Karpas-422 (cell line): Measurements from ENCODE around the gene CYB5A. TPM values are rescaled to one million over a fixed set of nuclear protein-coding genes. Genes with fewer than 3 reads are reported as not detected.

Experiments
- DNase-seq: peaks from one replicate; pipeline ENCODE4 v3.0.0-alpha.2; 2015
- H2AFZ ChIP-seq: fragments of 200-600 bp; sonication (generic); 2 replicates; pipeline ENCODE4 v1.6.1; 2014; ENCODE audit warnings: antibody characterized with exemption, low read length, mixed read lengths
- H3K27ac ChIP-seq: fragments of 200-600 bp; sonication (generic); 2 replicates; pipeline ENCODE4 v1.5.1; 2014; ENCODE audit warnings: mild to moderate bottlenecking, low read length, moderate library complexity
- H3K27me3 ChIP-seq: fragments of 200-600 bp; sonication (generic); 2 replicates; pipeline ENCODE4 v1.6.1; 2014; ENCODE audit warnings: low read length, mixed read lengths
- H3K36me3 ChIP-seq: fragments of 200-600 bp; sonication (generic); 2 replicates; pipeline ENCODE4 v1.6.1; 2014; ENCODE audit warnings: low read length, mixed read lengths; ENCODE audit not compliant: insufficient read depth
- H3K4me1 ChIP-seq: fragments of 200-600 bp; sonication (generic); 2 replicates; pipeline ENCODE4 v1.6.1; 2014; ENCODE audit warnings: mild to moderate bottlenecking, low read length, mixed read lengths
- H3K4me2 ChIP-seq: fragments of 200-600 bp; sonication (generic); 2 replicates; pipeline ENCODE4 v1.6.1; 2014; ENCODE audit warnings: low read length, low read depth, mild to moderate bottlenecking; ENCODE audit not compliant: poor library complexity, severe bottlenecking
- H3K4me3 ChIP-seq: fragments of 200-600 bp; sonication (generic); 2 replicates; pipeline ENCODE4 v1.5.1; 2014; ENCODE audit warnings: mild to moderate bottlenecking, antibody characterized with exemption, low read length, mixed read lengths
- H3K79me2 ChIP-seq: fragments of 200-600 bp; sonication (generic); 2 replicates; pipeline ENCODE4 v1.6.1; 2014; ENCODE audit warnings: mild to moderate bottlenecking, low read length, mixed read lengths
- H3K9ac ChIP-seq: fragments of 200-600 bp; sonication (generic); 2 replicates; pipeline ENCODE4 v1.6.0; 2014; ENCODE audit warnings: low read length
- H3K9me2 ChIP-seq: fragments of 200-600 bp; sonication (generic), shearing (Covaris generic); replicated peaks from 2 replicates; pipeline ENCODE4 v1.6.0; 2014; ENCODE audit warnings: mild to moderate bottlenecking, low read length, moderate library complexity; ENCODE audit not compliant: insufficient read depth
- H3K9me3 ChIP-seq: fragments of 300-700, 200-600 bp; sonication (generic); 2 replicates; pipeline ENCODE4 v1.6.1; 2014; ENCODE audit warnings: low read length, mixed read lengths
- H4K20me1 ChIP-seq: fragments of 200-600 bp; sonication (generic); 2 replicates; pipeline ENCODE4 v1.6.1; 2014; ENCODE audit warnings: mild to moderate bottlenecking, antibody characterized with exemption, low read length, low read depth; ENCODE audit not compliant: insufficient read depth
- total RNA-seq: library from RNA; depleted of rRNA; stranded (reverse); fragments of >200 nt; shearing (Covaris generic); gene quantifications from 2 replicates; pipeline ENCODE4 v1.2.3, GENCODE V29; 2014; ENCODE audit warnings: low replicate concordance

Gene CYB5A
- total RNA-seq, 1 experiment from 2014 or later = 50.9 TPM

GRCh38 chr18:74278983-74279382, 12.8 kb downstream of the CYB5A start:
- Histone ChIP-seq H3K9me3 (no peaks in the 10 kb centered on the region), H3K9ac (no peak overlapping the region), H2AFZ (no peak overlapping the region), H3K27me3 (no peaks in the 10 kb centered on the region), H4K20me1 (peaks cover 65% of the 10 kb centered on the region), H3K36me3 (no peaks in the 10 kb centered on the region), H3K4me1 (no peaks in the 10 kb centered on the region), H3K27ac (no peak overlapping the region), H3K4me2 (no peak overlapping the region), H3K4me3 (no peak overlapping the region), H3K9me2 (no peaks in the 10 kb centered on the region), H3K79me2 (no peaks in the 10 kb centered on the region)
- DNase-seq = no peak

- no peaks in the 10 kb centered on the region for H3K79me2 ChIP-seq
- H3K27me3 ChIP-seq = no peaks in the 10 kb centered on the region
- H3K9me2 ChIP-seq = no peaks in the 10 kb centered on the region
- no peak overlapping the region for H3K9ac ChIP-seq
- H4K20me1 ChIP-seq = peaks cover 67% of the 10 kb centered on the region
- no peaks in the 10 kb centered on the region for H3K4me1 ChIP-seq
- no peak overlapping the region for H2AFZ ChIP-seq
- no peak for DNase-seq
- H3K9me3 ChIP-seq = no peaks in the 10 kb centered on the region
- H3K4me3 ChIP-seq = no peak overlapping the region
- H3K27ac ChIP-seq = no peak overlapping the region
- H3K36me3 ChIP-seq = no peaks in the 10 kb centered on the region
- H3K4me2 ChIP-seq = no peak overlapping the region
These were observed 13.7 kb downstream of the CYB5A start for GRCh38 chr18:74278058-74278457.

DNA sequence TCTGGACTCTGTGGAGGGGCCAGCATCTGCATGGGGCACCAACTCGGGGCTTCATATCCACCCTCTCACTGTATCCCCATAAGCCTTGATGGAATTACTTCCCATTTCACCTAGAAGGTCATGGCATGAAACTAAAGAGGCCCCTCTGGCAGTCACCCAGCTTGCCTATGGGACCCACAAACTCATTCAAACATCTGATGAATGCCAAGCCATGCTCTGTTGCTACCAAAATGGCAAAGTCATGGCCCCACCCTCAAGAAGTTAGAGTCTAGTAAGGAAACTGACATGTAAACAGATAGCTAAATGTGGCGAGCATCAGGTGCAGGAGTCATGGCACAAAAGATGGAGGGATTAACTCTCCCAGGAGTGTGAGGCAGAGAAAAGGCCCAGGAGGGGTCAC, 14.5 kb downstream of the CYB5A start:
- Histone ChIP-seq H4K20me1 (peaks cover 64% of the 10 kb centered on the region), H3K4me3 (no peak overlapping the region), H3K9me3 (no peaks in the 10 kb centered on the region), H2AFZ (no peak overlapping the region), H3K79me2 (no peaks in the 10 kb centered on the region), H3K4me1 (no peaks in the 10 kb centered on the region), H3K36me3 (no peaks in the 10 kb centered on the region), H3K9ac (no peak overlapping the region), H3K27ac (no peak overlapping the region), H3K4me2 (no peak overlapping the region), H3K9me2 (no peaks in the 10 kb centered on the region), H3K27me3 (no peaks in the 10 kb centered on the region)
- no peak for DNase-seq

DNA sequence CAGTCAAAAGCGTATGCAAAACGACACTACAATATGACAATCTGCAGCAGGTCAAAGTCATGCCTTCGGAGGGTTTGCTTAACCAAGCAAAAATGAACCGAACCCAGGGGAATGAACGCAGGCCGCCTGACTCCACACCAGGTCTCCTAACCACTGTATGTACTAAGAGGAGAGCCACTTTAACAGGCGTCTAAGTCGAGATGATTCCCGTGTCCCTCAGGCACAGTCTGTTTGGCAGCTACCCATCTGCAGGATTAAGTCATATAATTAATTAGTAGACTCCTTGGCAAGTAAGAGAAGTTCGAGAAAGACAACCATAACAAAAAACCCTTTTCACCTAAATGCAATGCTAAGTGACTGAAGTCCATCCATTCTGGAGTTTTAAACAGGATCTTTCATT, 15.2 kb downstream of the CYB5A start:
- H3K79me2 ChIP-seq = no peaks in the 10 kb centered on the region
- no peaks in the 10 kb centered on the region for H3K4me1 ChIP-seq
- H3K27me3 ChIP-seq = no peaks in the 10 kb centered on the region
- H3K9me2 ChIP-seq = no peaks in the 10 kb centered on the region
- no peak overlapping the region for H3K4me3 ChIP-seq
- no peaks in the 10 kb centered on the region for H3K36me3 ChIP-seq
- DNase-seq = no peak
- H3K4me2 ChIP-seq = no peak overlapping the region
- H3K27ac ChIP-seq = no peak overlapping the region
- H4K20me1 ChIP-seq = peaks cover 60% of the 10 kb centered on the region
- H3K9ac ChIP-seq = no peak overlapping the region
- H2AFZ ChIP-seq = no peak overlapping the region
- H3K9me3 ChIP-seq = no peaks in the 10 kb centered on the region

DNA sequence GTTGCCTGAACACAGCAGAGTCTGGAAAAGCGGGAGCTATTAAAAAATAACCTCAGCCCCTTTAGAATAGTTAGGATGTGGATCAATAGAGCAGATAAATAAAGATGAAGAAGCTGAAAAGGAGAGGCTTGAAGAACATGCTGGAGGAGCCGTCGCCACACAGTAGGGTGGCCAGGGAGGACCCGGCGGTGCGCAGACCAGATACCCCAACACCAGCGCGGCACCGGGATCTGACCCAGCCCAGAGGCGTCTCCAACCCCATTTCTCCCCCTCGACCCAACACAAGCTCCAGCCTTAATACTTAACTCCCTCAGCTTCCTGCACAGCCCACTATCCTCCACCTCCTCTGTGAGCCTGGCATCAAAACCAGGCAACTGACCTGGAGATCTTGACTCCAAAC, 16.0 kb downstream of the CYB5A start:
- Histone ChIP-seq H3K9me3 (no peaks in the 10 kb centered on the region), H3K79me2 (no peaks in the 10 kb centered on the region), H3K9ac (no peak overlapping the region)

GRCh38 chr18:74274700-74275099, 17.1 kb downstream of the CYB5A start:
- no peak overlapping the region for H3K4me3 ChIP-seq
- no peaks in the 10 kb centered on the region for H3K9me2 ChIP-seq
- H3K4me1 ChIP-seq = no peaks in the 10 kb centered on the region
- H3K79me2 ChIP-seq = no peaks in the 10 kb centered on the region
- H3K9me3 ChIP-seq = no peaks in the 10 kb centered on the region
- peaks cover 58% of the 10 kb centered on the region for H4K20me1 ChIP-seq
- H2AFZ ChIP-seq = no peak overlapping the region
- no peak overlapping the region for H3K27ac ChIP-seq
- no peaks in the 10 kb centered on the region for H3K27me3 ChIP-seq
- H3K9ac ChIP-seq = no peak overlapping the region
- no peak overlapping the region for H3K4me2 ChIP-seq
- DNase-seq = no peak
- H3K36me3 ChIP-seq = no peaks in the 10 kb centered on the region

More for the DNA sequence above, 16.0 kb downstream of the CYB5A start:
- Histone ChIP-seq H3K27ac (no peak overlapping the region), H3K27me3 (no peaks in the 10 kb centered on the region), H3K4me2 (no peak overlapping the region), H2AFZ (no peak overlapping the region), H3K4me3 (no peak overlapping the region), H3K36me3 (no peaks in the 10 kb centered on the region), H3K9me2 (no peaks in the 10 kb centered on the region), H4K20me1 (peaks cover 52% of the 10 kb centered on the region), H3K4me1 (no peaks in the 10 kb centered on the region)
- no peak for DNase-seq

GRCh38 chr18:74273394-74273793, 18.4 kb downstream of the CYB5A start:
- Histone ChIP-seq H3K9ac (no peak overlapping the region), H3K9me3 (no peaks in the 10 kb centered on the region), H3K79me2 (no peaks in the 10 kb centered on the region), H3K4me3 (no peak overlapping the region), H3K4me2 (no peak overlapping the region), H3K27me3 (no peaks in the 10 kb centered on the region), H3K36me3 (no peaks in the 10 kb centered on the region), H3K27ac (no peak overlapping the region), H3K4me1 (no peaks in the 10 kb centered on the region), H4K20me1 (peaks cover 64% of the 10 kb centered on the region), H3K9me2 (no peaks in the 10 kb centered on the region), H2AFZ (no peak overlapping the region)
- DNase-seq = no peak

DNA sequence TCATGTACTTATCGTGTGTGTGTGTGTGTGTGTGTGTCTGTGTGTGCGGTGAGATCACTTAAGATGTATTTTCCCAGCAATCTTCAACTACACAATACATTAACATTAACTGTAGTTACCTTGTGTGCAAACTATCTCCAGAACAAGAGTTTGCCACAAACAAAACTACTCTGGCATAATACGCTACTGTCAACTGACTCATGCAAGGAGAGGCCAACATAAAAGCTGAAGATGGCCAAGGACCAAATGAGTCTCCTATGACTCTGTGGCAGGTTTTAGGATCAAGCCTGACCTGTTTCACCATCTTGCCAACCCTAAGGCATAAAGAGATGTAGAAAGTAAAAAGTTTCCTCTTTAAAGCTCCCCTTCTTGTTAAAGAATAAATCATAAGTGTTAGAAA, 20.1 kb downstream of the CYB5A start:
- Histone ChIP-seq H3K79me2 (no peaks in the 10 kb centered on the region), H2AFZ (no peak overlapping the region)

More for the DNA sequence above, 20.1 kb downstream of the CYB5A start:
- Histone ChIP-seq H3K27me3 (no peaks in the 10 kb centered on the region), H3K27ac (no peak overlapping the region), H3K9me2 (no peaks in the 10 kb centered on the region), H3K9ac (no peak overlapping the region), H4K20me1 (peaks cover 63% of the 10 kb centered on the region), H3K36me3 (no peaks in the 10 kb centered on the region), H3K4me1 (no peaks in the 10 kb centered on the region), H3K4me2 (no peak overlapping the region), H3K9me3 (no peaks in the 10 kb centered on the region), H3K4me3 (no peak overlapping the region)
- no peak for DNase-seq
